Upper lobe of left lung (tissue), 6 donors: ENCODE data around the gene SEPTIN1. TPM values are rescaled to one million over a fixed set of nuclear protein-coding genes. Genes with fewer than 3 reads are reported as not detected.

ENCODE experiments used
- ATAC-seq, 2 donors: fragments of 200-7000 bp; cut with Tn5 transposase; one replicate each; pipeline ENCODE4 v1.9.1; 2022; ENCODE audit warnings: mild to moderate bottlenecking in 2 of 2, moderate library complexity in 2 of 2; ENCODE audit not compliant: low FRiP score in 2 of 2
- DNase-seq, 2 donors: peaks; one replicate each; pipeline ENCODE4 v3.0.0-alpha.2; 2019 to 2020
- H3K27ac ChIP-seq, 4 donors: fragments of 200-600 bp; sonication (generic); one replicate each; pipeline ENCODE4 v1.5.1; 2016 to 2019
- H3K27me3 ChIP-seq, 4 donors: fragments of 200-600 bp; sonication (generic); one replicate each; pipeline ENCODE4 v1.5.1; 2017 to 2019
- H3K36me3 ChIP-seq, 4 donors: fragments of 200-600 bp; sonication (generic); one replicate each; pipeline ENCODE4 v1.5.1; 2016 to 2019
- H3K4me1 ChIP-seq, 4 donors: fragments of 200-600 bp; sonication (generic); one replicate each; pipeline ENCODE4 v1.5.1; 2018 to 2019
- H3K4me3 ChIP-seq, 4 donors: fragments of 200-600 bp; sonication (generic); one replicate each; pipeline ENCODE4 v1.5.1; 2017 to 2019; ENCODE audit warnings: mild to moderate bottlenecking in 2 of 4, moderate library complexity in 1 of 4
- H3K9me3 ChIP-seq, 4 donors: fragments of 200-600 bp; sonication (generic); one replicate each; pipeline ENCODE4 v1.5.1; 2018 to 2019
- CTCF ChIP-seq, 6 experiments: fragments of 450-650 bp in 4 of 6; fragments of 200-600 bp in 2 of 6; sonication (generic) in 2 of 6; IDR thresholded peaks; one replicate each; pipeline ENCODE4 v1.5.1; 2016 to 2019; ENCODE audit warnings: antibody characterized with exemption in 6 of 6
- EP300 ChIP-seq, 4 donors: sonication (generic); formaldehyde crosslinking; IDR thresholded peaks; one replicate each; pipeline ENCODE4 v1.5.1; 2017; ENCODE audit warnings: antibody characterized with exemption in 4 of 4, control low read depth in 2 of 4
- POLR2A ChIP-seq, 4 donors: fragments of 450-650 bp; IDR thresholded peaks; one replicate each; pipeline ENCODE4 v1.5.1; 2016 to 2017; ENCODE audit warnings: antibody characterized with exemption in 4 of 4, mild to moderate bottlenecking in 2 of 4
- POLR2AphosphoS5 ChIP-seq, 2 donors: sonication (generic); formaldehyde crosslinking; IDR thresholded peaks; one replicate each; pipeline ENCODE4 v1.5.1; 2017; ENCODE audit warnings: antibody characterized with exemption in 2 of 2
- WGBS, 2 donors: methylation state at CpG; one replicate each; pipeline ENCODE4 v1.1.5; 2017 to 2018; 5-methylcytosine and 5-hydroxymethylcytosine counted together
- total RNA-seq, 6 donors: library from RNA; depleted of rRNA in 4 of 6; stranded (reverse); fragments of >200 nt in 4 of 6; gene quantifications; one replicate each; pipeline versions ENCODE4 v1.1.0 to v1.2.1, GENCODE V29; 2016 to 2021
- donor health status: DM: no; HTN: no; CAD: no; lungs with moderate emphysema.
- donor health status: DM: no; HTN: yes; CAD: no; lungs with severe emphysema.

SEPTIN1 gene
- 10 to 100 TPM in 1 of 6 donors, 1 to 10 TPM in 5; 3.5 to 13.6 (median 7.1) TPM for total RNA-seq

- peak in 1 of 2 donors; percentile 15 for TF ChIP-seq POLR2AphosphoS5 (IDR thresholded peaks at IDR 0.05)
- TF ChIP-seq CTCF (IDR thresholded peaks at IDR 0.05), result no peak
- TF ChIP-seq POLR2A (IDR thresholded peaks at IDR 0.05), result peak in 1 of 4 donors; percentile 34
- TF ChIP-seq EP300 (IDR thresholded peaks at IDR 0.05), result no peak
- DNase-seq (peak in 1 of 2 donors; percentile 42), ATAC-seq (no peak)
- Histone ChIP-seq H3K4me1 (peaks cover 8 to 11% (median 9%) of the 10 kb centered on the region in 4 donors), H3K36me3 (no peaks in the 10 kb centered on the region), H3K27ac (peak within 1 kb of the TSS in 2 of 4 donors; percentile 49 to 57), H3K4me3 (peak within 1 kb of the TSS in 3 of 4 donors; percentile 7 to 33 (median 23)), H3K27me3 (no peaks in the 10 kb centered on the region), H3K9me3 (no peaks in the 10 kb centered on the region)
- WGBS, 2 donors, result 50 to 64% methylated on average over 3 to 12 of the region's 12 CpGs
Measured at GRCh38 chr16:30382111-30382881, at the start of gene SEPTIN1. Gene SEPTIN1, minus strand, starts transcription at chr16:30382561. Its CDS starts 19 bp downstream, at chr16:30382542.

GRCh38 chr16:30430428-30430970 is 48.1 kb upstream of the SEPTIN1 start:
- H3K27ac ChIP-seq, result peak overlapping the region; percentile 48 to 85 (median 69)
- peaks cover 14 to 21% (median 17%) of the 10 kb centered on the region in 4 donors for H3K4me1 ChIP-seq
- DNase-seq, result peak in 1 of 2 donors; percentile 33
- no peaks in the 10 kb centered on the region for H3K9me3 ChIP-seq
- 62% methylated on average over 15 to 19 of the region's 19 CpGs for WGBS, 2 donors
- TF ChIP-seq CTCF (IDR thresholded peaks at IDR 0.05) (peak in 1 of 6 experiments; percentile 1), POLR2A (IDR thresholded peaks at IDR 0.05) (no peak)
- peaks cover 0 to 13% (median 2%) of the 10 kb centered on the region in 4 donors for H3K36me3 ChIP-seq
- H3K4me3 ChIP-seq, result peak overlapping the region in 3 of 4 donors; percentile 81 to 87 (median 83)
- peak; percentile 9 to 10 for ATAC-seq
- H3K27me3 ChIP-seq, result no peaks in the 10 kb centered on the region

- Histone ChIP-seq H3K4me3 (peak within 1 kb of the TSS; percentile 51 to 87 (median 82)), H3K9me3 (no peaks in the 10 kb centered on the region), H3K4me1 (peaks cover 14 to 21% (median 17%) of the 10 kb centered on the region in 4 donors), H3K27ac (peak within 1 kb of the TSS; percentile 48 to 85 (median 69)), H3K36me3 (peaks cover 0 to 13% (median 2%) of the 10 kb centered on the region in 4 donors), H3K27me3 (no peaks in the 10 kb centered on the region)
- peak; percentile 99 for ATAC-seq
- DNase-seq, result peak; percentile 92 to 96
- 2% methylated on average over 14 to 37 of the region's 49 CpGs for WGBS, 2 donors
- TF ChIP-seq POLR2AphosphoS5 (IDR thresholded peaks at IDR 0.05), result peak in 1 of 2 donors; percentile 59
- peak in 1 of 4 donors; percentile 56 for TF ChIP-seq POLR2A (IDR thresholded peaks at IDR 0.05)
- TF ChIP-seq EP300 (IDR thresholded peaks at IDR 0.05), result no peak
- TF ChIP-seq CTCF (IDR thresholded peaks at IDR 0.05), result peak; percentile 62 to 93 (median 84)
Measured at GRCh38 chr16:30429678-30430427, 47.5 kb upstream of the SEPTIN1 start, which contains the start of gene DCTPP1. Gene DCTPP1, minus strand, starts transcription at chr16:30430030. Its CDS starts 50 bp downstream, at chr16:30429980.

- WGBS, 2 donors, result 1 to 2% methylated on average over 11 of the region's 11 CpGs
- no peak for ATAC-seq
- no peak for TF ChIP-seq POLR2A (IDR thresholded peaks at IDR 0.05)
- TF ChIP-seq CTCF (IDR thresholded peaks at IDR 0.05), result no peak
- no peak for TF ChIP-seq EP300 (IDR thresholded peaks at IDR 0.05)
- no peak for TF ChIP-seq POLR2AphosphoS5 (IDR thresholded peaks at IDR 0.05)
Measured at GRCh38 chr16:30429418-30429677, 47.0 kb upstream of the SEPTIN1 start.

More at GRCh38 chr16:30429418-30429677, 47.0 kb upstream of the SEPTIN1 start:
- no peaks in the 10 kb centered on the region for H3K27me3 ChIP-seq
- no peaks in the 10 kb centered on the region for H3K9me3 ChIP-seq
- peaks cover 0 to 14% (median 4%) of the 10 kb centered on the region in 4 donors for H3K36me3 ChIP-seq
- H3K4me3 ChIP-seq, result peak overlapping the region; percentile 51 to 87 (median 82)
- H3K4me1 ChIP-seq, result peaks cover 14 to 21% (median 17%) of the 10 kb centered on the region in 4 donors
- no peak for DNase-seq
- H3K27ac ChIP-seq, result peak overlapping the region; percentile 29 to 85 (median 69)
